NCI-H82 treated with DMSO at 0.1 percent for 48 hours (cell line): Measurements from ENCODE around the gene CCDC85C.

Experiments used
- DNase-seq: peaks from one replicate; lab custom pipeline; 2025; ENCODE audit not compliant: unreplicated experiment; lab: John Stamatoyannopoulos, UW

Gene CCDC85C

DNA sequence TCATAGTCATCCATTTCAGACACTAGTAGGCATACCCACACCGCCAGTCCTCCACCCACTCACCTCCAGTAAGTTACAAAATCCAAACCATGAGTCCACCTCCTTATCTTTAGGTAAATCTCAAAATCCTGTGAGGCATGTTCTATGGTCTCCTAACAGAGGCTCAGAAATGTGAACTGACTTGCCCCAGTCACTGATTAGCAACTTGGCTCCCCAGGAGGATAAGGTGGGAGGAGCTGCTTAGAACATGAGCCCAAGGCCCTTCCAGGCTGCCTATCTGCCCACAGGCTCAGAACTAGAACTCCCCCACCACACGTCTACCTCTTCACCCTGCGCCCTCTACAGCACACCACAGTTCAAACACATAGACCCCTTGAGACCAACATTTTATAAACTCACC is 143.2 kb downstream of the CCDC85C start:
- DNase-seq, result no peak

- no peak for DNase-seq
Measured at GRCh38 chr14:99459481-99460100, 144.4 kb downstream of the CCDC85C start.

DNA sequence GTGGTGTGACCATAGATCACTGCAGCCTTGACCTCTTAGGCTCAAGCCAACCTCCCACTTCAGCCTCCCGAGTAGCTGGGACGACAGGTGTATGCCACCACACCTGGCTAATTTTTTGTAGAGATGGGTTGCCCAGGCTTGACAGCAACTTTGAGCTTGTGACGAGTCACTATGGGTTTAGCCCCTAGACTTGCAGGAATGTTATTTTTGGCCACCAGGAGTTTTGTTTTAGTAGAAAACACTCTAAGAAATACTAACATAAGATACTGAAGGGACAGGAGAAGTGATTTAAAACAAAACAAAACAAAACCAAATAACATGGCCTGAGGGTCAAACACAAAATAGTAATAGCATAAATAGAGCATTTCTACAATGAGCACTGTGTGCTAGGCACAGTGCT is 149.8 kb downstream of the CCDC85C start:
- DNase-seq, result no peak

DNA sequence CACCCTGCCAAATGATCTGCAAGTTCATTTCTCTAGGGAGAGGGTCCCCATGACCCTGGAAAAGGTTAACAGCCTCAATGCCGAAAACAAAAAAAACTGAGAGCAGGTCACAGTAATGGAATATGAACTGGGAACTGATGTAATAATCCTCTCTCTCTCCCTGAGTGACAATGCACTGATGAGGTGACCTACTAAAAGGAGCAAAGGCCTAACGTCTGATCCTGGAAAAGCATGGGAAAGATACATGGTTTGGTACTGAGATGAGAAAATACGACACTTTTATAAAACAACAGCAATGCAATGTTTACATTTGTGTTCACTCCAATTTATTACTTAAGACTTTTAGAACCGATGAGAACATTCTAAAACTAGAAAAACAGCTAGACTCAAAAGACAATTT is 151.0 kb downstream of the CCDC85C start:
- no peak for DNase-seq

GRCh38 chr14:99451234-99451633 is 152.8 kb downstream of the CCDC85C start:
- no peak for DNase-seq

GRCh38 chr14:99450266-99450665 is 153.7 kb downstream of the CCDC85C start:
- no peak for DNase-seq
